Measurements from ENCODE around the gene P3R3URF.

Gene P3R3URF

GRCh38 chr1:46194641-46195193 lies 18.4 kb upstream of the P3R3URF start:
- DNase-seq (ENCODE audit: insufficient read length, low spot score) (no peak), FAIRE-seq (no peak)

DNA sequence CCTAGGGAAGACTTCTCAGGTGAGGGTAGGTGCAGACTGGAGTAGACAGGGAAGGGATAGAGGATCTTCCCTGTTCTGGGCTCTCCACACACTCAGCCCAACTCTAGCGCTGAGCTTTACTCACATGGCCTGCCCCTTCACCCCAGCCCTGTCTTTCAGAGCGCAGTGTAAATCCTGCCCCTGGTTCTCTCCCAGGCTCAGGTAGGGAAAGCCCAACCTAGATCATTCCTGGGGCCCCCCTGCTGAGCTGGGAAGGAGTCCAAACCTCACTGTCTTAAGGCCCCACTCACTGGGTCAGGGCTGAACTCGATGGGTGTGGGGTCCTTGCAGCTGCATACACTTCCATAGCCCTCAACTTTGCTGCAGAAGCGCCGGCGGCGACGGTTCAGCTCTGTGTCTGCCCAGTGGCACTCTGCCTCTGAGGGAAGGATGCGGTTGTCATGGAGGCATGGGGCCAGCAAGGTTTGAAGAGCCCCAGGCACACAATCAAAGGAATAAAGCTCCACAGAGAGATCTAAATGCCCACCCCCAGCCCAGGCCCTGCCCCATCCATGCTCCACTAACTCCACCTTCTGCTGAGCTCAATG lies 17.8 kb upstream of the P3R3URF start:
- FAIRE-seq (no peak), DNase-seq (ENCODE audit: insufficient read length, low spot score) (no peak)

DNA sequence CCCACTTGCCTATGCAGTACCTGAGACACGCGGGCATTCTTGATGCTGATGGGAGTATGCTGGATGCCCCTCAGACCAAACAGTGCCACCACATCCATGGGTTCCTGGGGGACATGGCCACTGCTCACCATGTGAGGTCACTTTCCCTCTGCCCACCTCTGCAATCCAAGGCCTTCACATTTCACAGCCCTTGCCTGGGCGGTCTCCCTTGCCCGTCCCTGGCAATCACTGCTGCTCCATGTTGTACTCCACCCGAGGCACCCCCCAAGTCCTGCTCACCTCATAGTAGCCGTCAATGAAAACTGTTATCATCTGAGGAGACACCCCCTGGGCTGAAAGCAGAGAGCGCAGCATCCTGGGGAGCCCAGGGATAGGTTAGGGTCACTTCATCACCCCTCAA lies 17.0 kb upstream of the P3R3URF start:
- DNase-seq (ENCODE audit: insufficient read length, low spot score) (no peak), FAIRE-seq (no peak)

- no peak for DNase-seq (ENCODE audit: insufficient read length, low spot score)
- FAIRE-seq = no peak
These were observed 15.9 kb upstream of the P3R3URF start for GRCh38 chr1:46192171-46192570.

GRCh38 chr1:46191033-46191701 lies 14.9 kb upstream of the P3R3URF start:
- no peak for DNase-seq (ENCODE audit: insufficient read length, low spot score)
- FAIRE-seq = no peak

GRCh38 chr1:46190539-46190938 lies 14.3 kb upstream of the P3R3URF start:
- FAIRE-seq (no peak), DNase-seq (ENCODE audit: insufficient read length, low spot score) (no peak)

DNA sequence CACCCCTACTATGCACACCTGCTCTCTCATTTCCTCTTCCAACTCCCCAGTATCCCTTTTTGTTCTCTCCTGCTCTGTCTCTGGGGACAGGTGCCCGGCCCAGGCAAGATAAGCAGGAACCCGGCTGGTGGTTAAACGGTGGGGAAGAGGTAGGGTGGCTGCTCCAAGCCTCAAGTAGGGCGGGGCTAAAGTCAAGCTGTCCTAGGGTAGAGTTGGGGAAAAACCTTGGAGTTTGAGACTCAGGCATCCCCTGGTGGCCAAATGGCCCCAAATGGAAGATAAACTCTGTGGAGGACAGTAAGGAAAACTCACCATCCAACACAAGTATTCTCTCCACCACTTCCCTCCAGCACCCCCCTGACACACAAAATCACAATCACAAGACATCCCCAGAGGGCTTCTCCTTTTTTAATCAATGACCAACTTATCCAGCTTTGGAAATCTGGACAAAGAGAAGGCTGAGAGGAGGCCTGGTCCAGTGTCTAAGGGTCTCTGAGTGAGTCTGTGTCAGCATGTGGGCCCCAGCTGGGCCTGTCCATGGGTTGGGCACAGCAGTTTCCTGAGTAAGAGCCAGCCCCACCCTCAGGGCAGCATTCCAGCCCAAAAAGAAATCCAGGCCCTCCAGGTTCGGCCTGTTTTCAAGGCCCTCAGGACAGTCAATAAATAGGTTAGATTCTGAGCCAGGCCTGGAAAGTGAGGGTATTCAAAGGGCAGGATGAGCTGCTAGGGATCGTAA lies 12.2 kb upstream of the P3R3URF start:
- no peak for DNase-seq (ENCODE audit: insufficient read length, low spot score)
- FAIRE-seq = no peak

GRCh38 chr1:46187106-46187869 lies 11.0 kb upstream of the P3R3URF start:
- no peak for FAIRE-seq
- DNase-seq (ENCODE audit: insufficient read length, low spot score) = no peak

DNA sequence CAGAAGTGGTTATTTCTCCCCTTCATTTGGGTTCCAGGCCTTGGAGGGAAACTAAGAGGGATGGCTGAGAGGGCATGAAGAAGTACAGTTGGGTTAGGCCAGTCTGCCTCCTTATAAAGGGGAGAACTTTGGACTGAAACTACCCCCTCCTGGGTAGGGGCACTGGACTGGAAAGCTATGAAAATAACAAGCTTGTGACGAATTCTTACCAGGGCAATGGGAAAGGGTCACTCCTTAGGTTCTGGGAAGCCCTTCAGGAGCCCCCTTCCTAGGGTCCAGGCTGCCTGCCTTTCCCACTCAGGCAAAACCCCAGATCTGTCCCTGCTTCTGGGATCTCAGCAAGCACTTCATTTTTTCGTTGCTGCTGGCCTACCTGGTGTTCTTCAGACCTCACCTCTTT lies 9.8 kb upstream of the P3R3URF start:
- no peak for DNase-seq (ENCODE audit: insufficient read length, low spot score)
- FAIRE-seq = no peak

DNA sequence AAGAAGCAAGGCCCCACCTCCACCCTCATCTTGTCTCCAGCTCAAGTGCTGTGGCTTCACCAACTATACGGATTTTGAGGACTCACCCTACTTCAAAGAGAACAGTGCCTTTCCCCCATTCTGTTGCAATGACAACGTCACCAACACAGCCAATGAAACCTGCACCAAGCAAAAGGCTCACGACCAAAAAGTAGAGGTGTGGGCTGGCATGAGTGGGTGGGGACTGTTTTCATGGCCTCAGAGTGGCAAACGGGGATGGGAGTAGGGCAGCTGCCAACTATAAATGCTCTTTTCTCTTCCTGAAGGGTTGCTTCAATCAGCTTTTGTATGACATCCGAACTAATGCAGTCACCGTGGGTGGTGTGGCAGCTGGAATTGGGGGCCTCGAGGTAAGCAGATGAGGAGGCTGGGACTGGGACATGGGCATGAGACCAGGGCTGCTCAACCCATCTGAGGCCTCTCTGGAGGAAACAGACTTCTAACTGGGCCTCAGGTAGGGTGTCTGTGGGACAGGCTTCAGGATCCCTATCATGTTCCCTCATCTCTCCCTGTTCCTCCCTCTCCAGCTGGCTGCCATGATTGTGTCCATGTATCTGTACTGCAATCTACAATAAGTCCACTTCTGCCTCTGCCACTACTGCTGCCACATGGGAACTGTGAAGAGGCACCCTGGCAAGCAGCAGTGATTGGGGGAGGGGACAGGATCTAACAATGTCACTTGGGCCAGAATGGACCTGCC lies 8.8 kb upstream of the P3R3URF start:
- no peak for DNase-seq (ENCODE audit: insufficient read length, low spot score)
- no peak for FAIRE-seq

GRCh38 chr1:46183926-46184557 lies 7.8 kb upstream of the P3R3URF start:
- DNase-seq (ENCODE audit: insufficient read length, low spot score) (no peak), FAIRE-seq (no peak)

DNA sequence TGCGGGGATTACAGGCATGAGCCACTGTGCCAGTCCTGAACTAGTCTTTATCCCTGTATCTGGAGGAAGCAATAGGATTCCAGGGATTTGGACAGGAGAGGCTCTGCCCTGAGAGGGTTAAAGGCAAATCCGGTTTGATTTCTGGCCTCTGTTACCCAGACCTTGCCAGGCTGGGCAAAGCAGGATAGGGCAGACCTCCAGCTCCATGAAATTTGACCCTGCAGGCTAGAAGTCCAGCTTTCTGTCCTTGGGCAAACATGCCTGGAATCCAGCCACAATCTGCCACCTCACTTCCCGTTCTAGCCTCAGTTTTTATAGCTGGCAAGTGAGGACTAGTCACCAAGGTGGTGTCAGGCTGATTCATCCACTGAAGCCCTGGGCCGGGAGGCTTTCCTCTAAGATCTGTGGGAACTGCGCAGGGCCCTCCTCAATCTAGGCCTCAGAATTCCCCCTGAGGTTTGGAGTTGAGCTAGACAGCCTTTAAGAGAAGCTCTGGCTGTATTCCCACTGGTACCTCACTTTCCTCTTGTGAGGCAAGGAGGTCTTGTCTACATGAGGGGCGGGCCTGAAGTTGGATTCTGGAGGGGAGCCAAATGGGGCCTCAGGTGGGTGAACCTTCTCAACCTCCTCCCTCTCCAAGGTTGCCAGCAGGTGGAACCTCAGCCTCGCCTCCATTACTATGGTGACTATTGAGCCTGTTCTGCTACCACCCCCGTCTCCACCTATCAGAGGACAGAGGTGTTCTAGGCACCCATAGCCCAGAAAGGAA lies 7.0 kb upstream of the P3R3URF start:
- DNase-seq (ENCODE audit: insufficient read length, low spot score) = peak; percentile 92
- FAIRE-seq = peak; percentile 92

DNA sequence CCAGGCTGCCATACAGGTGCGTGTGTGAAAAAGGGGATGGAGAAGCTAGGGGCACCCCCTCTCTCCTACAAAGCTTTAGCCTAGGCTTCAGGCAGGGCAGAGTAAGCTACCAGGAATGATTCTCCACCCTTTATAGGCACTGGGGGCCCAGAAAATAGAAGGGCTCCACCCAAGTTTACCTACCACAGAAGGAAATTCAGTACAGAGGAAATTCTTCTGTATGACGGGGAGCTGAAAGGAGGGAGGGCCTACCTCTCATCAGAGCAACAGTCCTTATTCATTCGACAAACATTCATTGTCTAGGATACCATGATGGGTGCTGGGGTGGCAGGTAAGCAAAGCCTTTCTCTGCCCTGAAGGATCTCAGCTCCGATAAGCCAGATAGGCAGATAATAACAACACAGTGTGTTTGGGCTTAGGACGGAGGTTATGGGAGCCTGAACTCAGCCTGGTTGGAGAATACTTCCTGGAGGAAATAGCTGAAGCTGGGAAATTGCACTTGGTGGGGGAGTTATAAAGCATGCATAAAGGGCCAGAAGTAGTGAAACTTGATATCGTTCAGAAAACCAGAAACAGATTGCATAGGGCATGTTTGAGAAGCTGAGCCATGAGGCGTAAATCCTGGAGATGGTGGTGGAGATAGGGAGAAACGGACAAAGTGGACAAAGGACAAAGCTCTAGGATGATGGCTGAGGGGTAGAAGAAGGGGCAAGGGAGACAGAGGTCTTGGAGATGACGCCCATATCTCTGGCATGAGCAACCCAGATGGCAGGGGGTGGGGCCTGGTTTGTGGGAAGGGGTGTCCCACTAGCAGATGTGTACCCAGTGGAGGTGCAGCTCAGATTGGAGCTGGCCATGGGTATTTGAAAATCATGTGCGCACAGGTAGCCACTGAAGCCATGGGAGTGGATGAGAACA lies 5.3 kb upstream of the P3R3URF start:
- DNase-seq (ENCODE audit: insufficient read length, low spot score) (no peak), FAIRE-seq (no peak)

DNA sequence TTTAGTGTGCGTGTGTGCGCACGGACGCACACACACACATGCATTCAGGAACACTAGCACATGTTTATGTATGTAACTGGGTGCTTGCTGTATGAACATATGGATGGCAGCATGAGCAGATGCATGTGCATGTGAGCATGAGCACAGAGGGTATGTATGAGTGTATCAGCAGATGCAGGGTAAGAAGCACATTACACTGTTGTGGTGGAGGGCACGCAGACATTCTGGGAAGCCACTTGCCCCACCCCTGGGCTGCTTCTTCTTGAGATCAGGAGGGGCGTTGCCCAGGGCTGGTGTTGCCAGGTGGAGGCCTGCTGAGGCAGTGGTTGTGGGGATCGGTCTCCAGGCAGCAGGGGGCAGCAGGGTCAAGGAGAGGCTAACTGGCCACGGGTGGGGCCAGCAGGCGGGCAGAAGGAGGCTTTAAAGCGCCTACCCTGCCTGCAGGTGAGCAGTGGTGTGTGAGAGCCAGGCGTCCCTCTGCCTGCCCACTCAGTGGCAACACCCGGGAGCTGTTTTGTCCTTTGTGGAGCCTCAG lies 3.9 kb upstream of the P3R3URF start:
- DNase-seq (ENCODE audit: insufficient read length, low spot score) = no peak
- FAIRE-seq = no peak

DNA sequence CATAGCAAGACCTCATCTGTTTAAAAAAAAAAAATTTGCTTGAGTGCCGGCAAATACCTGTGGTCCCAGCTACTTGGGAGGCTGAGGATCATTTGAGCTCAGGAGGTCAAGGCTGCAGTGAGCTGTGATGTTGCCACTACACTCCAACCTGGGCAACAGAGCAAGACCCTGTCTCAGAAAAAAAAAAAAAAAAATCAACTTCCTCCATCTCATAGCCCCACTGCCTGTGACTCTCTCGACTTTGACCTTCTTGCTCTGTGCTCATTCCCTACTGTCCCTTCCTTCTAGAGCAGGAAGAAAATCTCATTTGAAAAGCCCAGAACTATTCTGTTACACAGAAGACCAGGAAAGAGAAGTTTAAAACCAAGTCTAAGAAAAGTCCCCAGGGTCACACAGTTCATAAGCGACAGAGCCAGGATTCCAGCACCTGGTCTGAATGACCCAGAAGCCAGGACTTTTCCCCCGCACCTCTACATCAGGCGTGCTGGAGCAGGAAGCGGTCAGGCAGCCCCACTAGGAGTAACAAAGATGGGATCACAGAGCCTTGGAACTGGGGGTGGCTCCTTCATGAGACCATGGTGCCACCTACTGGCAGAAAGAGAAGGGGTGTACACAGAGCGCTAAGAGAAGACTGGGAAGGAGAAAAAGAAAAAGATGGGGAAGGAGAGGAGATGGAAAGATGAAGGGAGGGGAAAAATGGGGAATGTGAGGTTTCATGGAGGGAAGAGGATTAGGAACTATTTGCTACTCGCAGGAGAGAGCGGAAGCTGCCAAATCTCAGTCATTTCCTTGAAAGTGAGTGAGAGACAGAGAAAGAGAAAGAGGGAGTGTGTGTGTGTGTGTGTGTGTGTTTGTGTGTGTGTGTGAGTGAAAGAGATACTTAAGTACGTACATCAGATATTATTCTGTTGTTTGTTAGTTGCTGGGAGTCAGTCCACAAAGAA lies 3.1 kb upstream of the P3R3URF start:
- DNase-seq (ENCODE audit: insufficient read length, low spot score) (peak; percentile 80), FAIRE-seq (no peak)

DNA sequence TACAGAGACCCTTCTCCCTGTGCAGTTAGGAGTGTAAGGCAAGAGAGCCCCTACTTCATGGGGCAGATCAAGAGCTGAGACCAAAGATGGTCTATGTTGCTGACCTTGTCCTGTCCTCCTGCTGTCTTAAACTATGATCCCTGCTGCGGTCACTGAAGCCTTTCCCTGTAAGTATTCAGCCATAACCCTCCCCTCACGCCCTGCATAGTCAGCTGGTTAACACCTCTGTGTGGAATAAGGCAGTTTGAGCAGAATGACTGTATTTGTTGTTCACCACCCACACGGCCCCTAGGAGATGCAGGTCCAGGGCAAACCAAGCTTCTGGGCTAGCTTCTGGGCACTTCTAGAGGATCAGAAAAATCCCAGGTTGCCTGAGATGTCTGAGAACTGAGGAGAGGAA lies 1.0 kb downstream of the P3R3URF start:
- no peak for FAIRE-seq
- DNase-seq (ENCODE audit: insufficient read length, low spot score) = no peak

Data from HTR-8/SVneo (cell line).